ENCODE measurements around the gene RUNX2. TPM values are rescaled to one million over a fixed set of nuclear protein-coding genes. Genes with fewer than 3 reads are reported as not detected.

Gene RUNX2
- total and polyA plus RNA-seq, 10 of the 15 experiments (the other 5 are each of a cell fraction or from before 2014, with no cell fraction given): 0.01 to 0.77 (median 0.15) TPM; not detected in 3

GRCh38 chr6:45697605-45698004, 369.5 kb downstream of the RUNX2 start:
- ChIA-PET RAD21 (ENCODE audit: unreplicated experiment) (interaction anchor here (1.6 kb wide), 1 partner anchor 17 kb away, joined by 6 read pairs; no protein-coding TSS in a partner anchor), CTCF (no interaction called here), SMC1A (ENCODE audit: uncharacterized antibody, unreplicated experiment) (interaction anchor here (0.7 kb wide), 1 partner anchor 13 kb away, joined by 3 read pairs; no protein-coding TSS in a partner anchor), POLR2A (interaction anchor here (1.4 kb wide), 1 partner anchor 10 kb away, joined by 3 read pairs; no protein-coding TSS in a partner anchor)
- Histone ChIP-seq H3K9me3 (replicated peaks; ENCODE audit: control insufficient read depth, insufficient read depth, low read length) (peaks cover 3% of the 10 kb centered on the region; the same call in 2 of the 3 replicates), H3K4me3 (no peak overlapping the region), H3K4me2 (ENCODE audit: control insufficient read depth, insufficient read depth) (no peak overlapping the region), H3K27me3 (replicated peaks in 1 of 2; ENCODE audit: control insufficient read depth in 2 of 2, insufficient read depth in 2 of 2, low read length in 1 of 2) (no peaks in the 10 kb centered on the region; a peak in 2 of 4 replicates), H2AFZ (ENCODE audit: control insufficient read depth, low read depth, low read length) (no peak overlapping the region), H4K20me1 (ENCODE audit: control insufficient read depth, insufficient read depth) (no peaks in the 10 kb centered on the region), H3K4me1 (ENCODE audit: control insufficient read depth, insufficient read depth, low read length) (no peaks in the 10 kb centered on the region; the same call in 1 of the 2 replicates), H3K9ac (ENCODE audit: control insufficient read depth, insufficient read depth, low read length) (no peak overlapping the region), H3K36me3 (ENCODE audit: control insufficient read depth in 2 of 2, insufficient read depth in 2 of 2, low read length in 1 of 2) (no peaks in the 10 kb centered on the region), H3K27ac (ENCODE audit: control insufficient read depth, insufficient read depth) (no peak overlapping the region), H3K79me2 (ENCODE audit: control insufficient read depth, insufficient read depth, low read length) (no peaks in the 10 kb centered on the region)
- BruUV-seq (replicated peaks): no TSS peak
- 3% methylated on average over 6 of the region's 6 CpGs for WGBS (ENCODE audit: insufficient coverage, insufficient replicate concordance, low lambda C conversion rate, missing lambda C conversion rate)
- in situ Hi-C loops (cut with MboI) (no loop called here), intact Hi-C loops (cut with micrococcal nuclease; ENCODE audit: unreplicated experiment) (loop anchor here (2.0 kb wide), 1 partner anchor 15 kb away; no protein-coding TSS in a partner anchor)
- FAIRE-seq (no peak), ATAC-seq (peak; percentile 71), DNase-seq (ENCODE audit: low read depth, low spot score) (no peak)
- TF ChIP-seq, protein P1, sequence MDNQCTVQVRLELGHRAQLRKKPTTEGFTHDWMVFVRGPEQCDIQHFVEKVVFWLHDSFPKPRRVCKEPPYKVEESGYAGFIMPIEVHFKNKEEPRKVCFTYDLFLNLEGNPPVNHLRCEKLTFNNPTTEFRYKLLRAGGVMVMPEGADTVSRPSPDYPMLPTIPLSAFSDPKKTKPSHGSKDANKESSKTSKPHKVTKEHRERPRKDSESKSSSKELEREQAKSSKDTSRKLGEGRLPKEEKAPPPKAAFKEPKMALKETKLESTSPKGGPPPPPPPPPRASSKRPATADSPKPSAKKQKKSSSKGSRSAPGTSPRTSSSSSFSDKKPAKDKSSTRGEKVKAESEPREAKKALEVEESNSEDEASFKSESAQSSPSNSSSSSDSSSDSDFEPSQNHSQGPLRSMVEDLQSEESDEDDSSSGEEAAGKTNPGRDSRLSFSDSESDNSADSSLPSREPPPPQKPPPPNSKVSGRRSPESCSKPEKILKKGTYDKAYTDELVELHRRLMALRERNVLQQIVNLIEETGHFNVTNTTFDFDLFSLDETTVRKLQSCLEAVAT (IDR thresholded peaks at IDR 0.05): no peak
- peak; percentile 91 for TF ChIP-seq RUNX3 (IDR thresholded peaks at IDR 0.05; ENCODE audit: low read length)
- peak in 1 of 2 experiments; percentile 49; a peak in 1 of 4 replicates for TF ChIP-seq EP300 (IDR thresholded peaks at IDR 0.05; ENCODE audit: borderline replicate concordance in 1 of 2, control insufficient read depth in 1 of 2, low read depth in 2 of 2, low read length in 2 of 2)
- TF ChIP-seq BCL11A (IDR thresholded peaks at IDR 0.05; ENCODE audit: low read depth, low read length): peak; percentile 74; the same call in 1 of the 2 replicates
- TF ChIP-seq, protein P2, sequence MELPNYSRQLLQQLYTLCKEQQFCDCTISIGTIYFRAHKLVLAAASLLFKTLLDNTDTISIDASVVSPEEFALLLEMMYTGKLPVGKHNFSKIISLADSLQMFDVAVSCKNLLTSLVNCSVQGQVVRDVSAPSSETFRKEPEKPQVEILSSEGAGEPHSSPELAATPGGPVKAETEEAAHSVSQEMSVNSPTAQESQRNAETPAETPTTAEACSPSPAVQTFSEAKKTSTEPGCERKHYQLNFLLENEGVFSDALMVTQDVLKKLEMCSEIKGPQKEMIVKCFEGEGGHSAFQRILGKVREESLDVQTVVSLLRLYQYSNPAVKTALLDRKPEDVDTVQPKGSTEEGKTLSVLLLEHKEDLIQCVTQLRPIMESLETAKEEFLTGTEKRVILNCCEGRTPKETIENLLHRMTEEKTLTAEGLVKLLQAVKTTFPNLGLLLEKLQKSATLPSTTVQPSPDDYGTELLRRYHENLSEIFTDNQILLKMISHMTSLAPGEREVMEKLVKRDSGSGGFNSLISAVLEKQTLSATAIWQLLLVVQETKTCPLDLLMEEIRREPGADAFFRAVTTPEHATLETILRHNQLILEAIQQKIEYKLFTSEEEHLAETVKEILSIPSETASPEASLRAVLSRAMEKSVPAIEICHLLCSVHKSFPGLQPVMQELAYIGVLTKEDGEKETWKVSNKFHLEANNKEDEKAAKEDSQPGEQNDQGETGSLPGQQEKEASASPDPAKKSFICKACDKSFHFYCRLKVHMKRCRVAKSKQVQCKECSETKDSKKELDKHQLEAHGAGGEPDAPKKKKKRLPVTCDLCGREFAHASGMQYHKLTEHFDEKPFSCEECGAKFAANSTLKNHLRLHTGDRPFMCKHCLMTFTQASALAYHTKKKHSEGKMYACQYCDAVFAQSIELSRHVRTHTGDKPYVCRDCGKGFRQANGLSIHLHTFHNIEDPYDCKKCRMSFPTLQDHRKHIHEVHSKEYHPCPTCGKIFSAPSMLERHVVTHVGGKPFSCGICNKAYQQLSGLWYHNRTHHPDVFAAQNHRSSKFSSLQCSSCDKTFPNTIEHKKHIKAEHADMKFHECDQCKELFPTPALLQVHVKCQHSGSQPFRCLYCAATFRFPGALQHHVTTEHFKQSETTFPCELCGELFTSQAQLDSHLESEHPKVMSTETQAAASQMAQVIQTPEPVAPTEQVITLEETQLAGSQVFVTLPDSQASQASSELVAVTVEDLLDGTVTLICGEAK (IDR thresholded peaks at IDR 0.05; ENCODE audit: borderline replicate concordance): no peak
- peak; percentile 35; the same call in 1 of the 2 replicates for TF ChIP-seq MEF2A (IDR thresholded peaks at IDR 0.05; ENCODE audit: insufficient read depth, low read depth, low read length)
- TF ChIP-seq BCL3 (IDR thresholded peaks at IDR 0.05; ENCODE audit: borderline replicate concordance, insufficient read depth, low read depth, low read length, poor library complexity, severe bottlenecking): peak; percentile 43
- TF ChIP-seq USF2 (IDR thresholded peaks at IDR 0.05; ENCODE audit: borderline replicate concordance, low read depth, low read length): no peak
- TF ChIP-seq TARDBP (IDR thresholded peaks at IDR 0.05; ENCODE audit: borderline replicate concordance): no peak
- peak; percentile 43; the same call in 1 of the 2 replicates for TF ChIP-seq NR2F1 (conservative IDR thresholded peaks at IDR 0.05)
- TF ChIP-seq CREM (IDR thresholded peaks at IDR 0.05; ENCODE audit: low read depth): peak; percentile 79
- TF ChIP-seq ASH2L (IDR thresholded peaks at IDR 0.05; ENCODE audit: borderline replicate concordance, low read depth): no peak
- TF ChIP-seq POLR2AphosphoS2 (IDR thresholded peaks at IDR 0.05; ENCODE audit: low read depth, low read length): no peak
- no peak for TF ChIP-seq HSF1 (IDR thresholded peaks at IDR 0.05; ENCODE audit: low read depth, low read length)
